Chondrocyte (in vitro differentiated cells): Measurements from ENCODE around the gene PBLD. TPM values are rescaled to one million over a fixed set of nuclear protein-coding genes. Genes with fewer than 3 reads are reported as not detected.

Experiments
- DNase-seq: peaks from one replicate; pipeline ENCODE4 v3.0.0; 2021; ENCODE audit warnings: mixed read lengths, low spot score
- H3K27ac Mint-ChIP-seq: one replicate; pipeline ENCODE4 v1.8.0; 2021; ENCODE audit warnings: mild to moderate bottlenecking, moderate library complexity, mixed read lengths; ENCODE audit not compliant: unreplicated experiment
- H3K27me3 Mint-ChIP-seq: 2 replicates; pipeline ENCODE4 v1.8.0; 2021; ENCODE audit warnings: low read depth, mixed read lengths
- H3K36me3 Mint-ChIP-seq: 2 replicates; pipeline ENCODE4 v1.8.0; 2021; ENCODE audit warnings: low read depth, mixed read lengths
- H3K4me1 Mint-ChIP-seq: 2 replicates; pipeline ENCODE4 v1.8.0; 2021; ENCODE audit warnings: low read depth, mild to moderate bottlenecking, mixed read lengths
- H3K4me3 Mint-ChIP-seq: one replicate; pipeline ENCODE4 v1.8.0; 2021; ENCODE audit warnings: mild to moderate bottlenecking, moderate library complexity, mixed read lengths; ENCODE audit not compliant: unreplicated experiment
- H3K9me3 Mint-ChIP-seq: 2 replicates; pipeline ENCODE4 v1.8.0; 2021; ENCODE audit warnings: low read depth, mixed read lengths
- total RNA-seq: library from RNA; stranded (reverse); gene quantifications from 3 replicates; pipeline ENCODE4 v1.2.1, GENCODE V29; 2021
- TF ChIP-seq, protein P1 (sequence below): fragments of 200-600 bp; sonication (generic); IDR thresholded peaks from 2 replicates; pipeline ENCODE4 v1.5.0; 2021; ENCODE audit warnings: antibody characterized with exemption, mild to moderate bottlenecking, moderate library complexity

PBLD gene
- total RNA-seq, 1 donor from 2014 or later, result 8.5 TPM

- Mint-ChIP-seq H3K36me3 (no peaks in the 10 kb centered on the region), H3K27ac (no peak overlapping the region)
These were observed 30.3 kb downstream of the PBLD start for GRCh38 chr10:68302503-68302823.

GRCh38 chr10:68301790-68302502 lies 30.8 kb downstream of the PBLD start:
- no peak for DNase-seq
- Mint-ChIP-seq H3K9me3 (no peaks in the 10 kb centered on the region), H3K27me3 (no peaks in the 10 kb centered on the region), H3K4me3 (no peak overlapping the region), H3K27ac (no peak overlapping the region), H3K4me1 (peaks cover 11% of the 10 kb centered on the region), H3K36me3 (no peaks in the 10 kb centered on the region)
- TF ChIP-seq, protein P1, sequence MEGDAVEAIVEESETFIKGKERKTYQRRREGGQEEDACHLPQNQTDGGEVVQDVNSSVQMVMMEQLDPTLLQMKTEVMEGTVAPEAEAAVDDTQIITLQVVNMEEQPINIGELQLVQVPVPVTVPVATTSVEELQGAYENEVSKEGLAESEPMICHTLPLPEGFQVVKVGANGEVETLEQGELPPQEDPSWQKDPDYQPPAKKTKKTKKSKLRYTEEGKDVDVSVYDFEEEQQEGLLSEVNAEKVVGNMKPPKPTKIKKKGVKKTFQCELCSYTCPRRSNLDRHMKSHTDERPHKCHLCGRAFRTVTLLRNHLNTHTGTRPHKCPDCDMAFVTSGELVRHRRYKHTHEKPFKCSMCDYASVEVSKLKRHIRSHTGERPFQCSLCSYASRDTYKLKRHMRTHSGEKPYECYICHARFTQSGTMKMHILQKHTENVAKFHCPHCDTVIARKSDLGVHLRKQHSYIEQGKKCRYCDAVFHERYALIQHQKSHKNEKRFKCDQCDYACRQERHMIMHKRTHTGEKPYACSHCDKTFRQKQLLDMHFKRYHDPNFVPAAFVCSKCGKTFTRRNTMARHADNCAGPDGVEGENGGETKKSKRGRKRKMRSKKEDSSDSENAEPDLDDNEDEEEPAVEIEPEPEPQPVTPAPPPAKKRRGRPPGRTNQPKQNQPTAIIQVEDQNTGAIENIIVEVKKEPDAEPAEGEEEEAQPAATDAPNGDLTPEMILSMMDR, result peak; percentile 91

More at GRCh38 chr10:68302503-68302823, 30.3 kb downstream of the PBLD start:
- Mint-ChIP-seq H3K4me1 (peaks cover 11% of the 10 kb centered on the region), H3K27me3 (no peaks in the 10 kb centered on the region), H3K9me3 (no peaks in the 10 kb centered on the region), H3K4me3 (no peak overlapping the region)
- TF ChIP-seq, protein P1, result peak; percentile 48
- DNase-seq, result no peak

DNA sequence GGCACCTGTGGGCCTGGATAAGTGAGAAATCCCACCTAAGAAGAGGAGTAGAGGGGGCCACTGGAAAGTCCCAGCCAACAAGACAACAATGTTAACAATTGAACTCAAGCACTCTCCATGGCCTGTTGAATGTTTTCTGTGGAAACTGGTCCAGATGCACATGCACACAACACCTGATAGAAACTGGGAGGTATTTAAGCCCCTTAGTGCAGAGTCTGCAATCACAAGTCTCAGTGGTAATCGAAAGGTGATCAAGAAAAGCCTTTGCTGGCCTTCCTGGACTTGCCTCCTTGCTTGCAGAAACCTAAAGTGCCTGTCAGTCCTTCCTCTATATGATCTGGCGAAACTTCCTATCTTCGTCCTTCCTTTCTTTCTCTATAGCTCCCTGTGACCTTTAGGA lies 31.4 kb downstream of the PBLD start:
- Mint-ChIP-seq H3K36me3 (no peaks in the 10 kb centered on the region), H3K27ac (no peak overlapping the region), H3K27me3 (no peaks in the 10 kb centered on the region), H3K4me3 (no peak overlapping the region), H3K4me1 (peaks cover 9% of the 10 kb centered on the region), H3K9me3 (no peaks in the 10 kb centered on the region)
- TF ChIP-seq, protein P1, result no peak
- no peak for DNase-seq

DNA sequence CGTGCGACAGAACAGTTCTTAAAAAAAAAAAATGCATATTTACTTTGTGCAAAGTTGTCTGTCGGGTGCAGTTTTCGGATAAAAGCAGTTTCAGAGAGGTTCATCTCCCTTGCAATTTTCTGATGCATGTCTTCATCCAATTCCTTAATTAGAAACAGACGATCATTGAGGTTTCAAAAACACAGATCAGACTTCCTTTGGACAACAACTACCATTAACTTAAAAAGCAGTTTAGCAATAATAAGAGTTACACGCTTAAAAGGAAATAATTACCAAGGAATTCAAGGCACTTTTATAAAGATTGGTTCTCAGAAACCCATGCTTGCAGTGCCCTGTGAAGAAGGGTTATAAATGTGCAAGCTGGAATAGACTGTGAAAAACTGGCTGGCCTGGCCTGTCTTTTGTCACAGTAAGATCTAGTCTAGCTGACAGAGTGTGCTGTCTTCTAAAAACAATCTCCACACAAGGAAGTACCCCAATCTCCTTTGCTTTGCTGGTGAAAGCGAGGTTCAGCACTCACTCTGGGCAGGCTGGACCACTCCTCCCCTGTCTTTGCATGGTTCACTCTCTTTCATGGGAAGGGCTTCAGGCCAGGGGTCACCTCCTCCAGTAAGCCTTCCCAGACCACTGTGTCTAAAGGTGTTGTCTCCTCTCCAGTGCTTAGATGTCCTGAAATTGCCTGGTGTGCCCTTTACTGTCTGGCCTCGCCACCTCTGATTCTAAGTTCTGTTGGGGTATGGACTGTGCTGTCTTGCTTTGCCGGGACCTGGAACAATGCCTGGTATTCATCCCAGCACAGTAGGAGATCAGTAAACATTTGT lies 35.7 kb downstream of the PBLD start:
- no peak for DNase-seq
- Mint-ChIP-seq H3K9me3 (no peaks in the 10 kb centered on the region), H3K27ac (no peak overlapping the region), H3K36me3 (no peaks in the 10 kb centered on the region), H3K4me1 (peaks cover 5% of the 10 kb centered on the region), H3K27me3 (no peaks in the 10 kb centered on the region), H3K4me3 (no peak overlapping the region)
- TF ChIP-seq, protein P1, result no peak

GRCh38 chr10:68290736-68291135 lies 42.0 kb downstream of the PBLD start:
- TF ChIP-seq, protein P1, result no peak
- H3K4me1 Mint-ChIP-seq, result no peaks in the 10 kb centered on the region
- H3K36me3 Mint-ChIP-seq, result peaks cover 9% of the 10 kb centered on the region
- no peak overlapping the region for H3K27ac Mint-ChIP-seq
- H3K9me3 Mint-ChIP-seq, result no peaks in the 10 kb centered on the region
- no peak overlapping the region for H3K4me3 Mint-ChIP-seq
- H3K27me3 Mint-ChIP-seq, result no peaks in the 10 kb centered on the region
- no peak for DNase-seq
